Kidney (tissue), 14 donors: ENCODE measurements around the gene FRMD6. TPM values are rescaled to one million over a fixed set of nuclear protein-coding genes. Genes with fewer than 3 reads are reported as not detected.

ENCODE experiments used
- DNase-seq, 5 donors: peaks; one replicate each; pipeline ENCODE4 v3.0.0-alpha.2; 2013 to 2020
- FAIRE-seq: peaks from 2 replicates; lab custom pipeline; 2012; peaks lifted over from hg19 to GRCh38; lab: Jason Lieb, UNC
- H3K27ac ChIP-seq, 2 donors: one replicate each; pipeline ENCODE4 v1.7.0; 2013; ENCODE audit warnings: low read depth in 2 of 2, low read length in 2 of 2, inconsistent platforms in 1 of 2
- H3K27me3 ChIP-seq: one replicate; pipeline ENCODE4 v1.7.1; 2013; ENCODE audit warnings: low read length, inconsistent platforms; ENCODE audit not compliant: control insufficient read depth, insufficient read depth
- H3K36me3 ChIP-seq, 3 donors: one replicate each; pipeline versions ENCODE4 v1.7.0 to v1.7.1; 2013; ENCODE audit warnings: low read length in 3 of 3, control low read depth in 1 of 3, inconsistent platforms in 1 of 3; ENCODE audit not compliant: insufficient read depth in 3 of 3, control insufficient read depth in 2 of 3
- H3K4me1 ChIP-seq, 3 donors: one replicate each; pipeline versions ENCODE4 v1.7.0 to v1.7.1; 2013; ENCODE audit warnings: low read length in 3 of 3, inconsistent platforms in 1 of 3, low read depth in 1 of 3; ENCODE audit not compliant: control insufficient read depth in 2 of 3, insufficient read depth in 2 of 3
- H3K4me3 ChIP-seq, 3 donors: one replicate each; pipeline versions ENCODE4 v1.7.0 to v1.8.1; 2013; ENCODE audit warnings: low read length in 3 of 3, control low read depth in 1 of 3, inconsistent platforms in 1 of 3
- H3K9ac ChIP-seq, 3 donors: one replicate each; pipeline versions ENCODE4 v1.7.0 to v1.7.1; 2013; ENCODE audit warnings: low read length in 3 of 3, control low read depth in 1 of 3, inconsistent platforms in 1 of 3
- H3K9me3 ChIP-seq, 3 donors: one replicate each; pipeline versions ENCODE4 v1.7.0 to v1.7.1; 2013; ENCODE audit warnings: low read length in 3 of 3, control low read depth in 1 of 3, inconsistent platforms in 1 of 3; ENCODE audit not compliant: control insufficient read depth in 2 of 3, insufficient read depth in 1 of 3
- intact Hi-C: fragments of 100-400 bp; cut with DNase I; formaldehyde crosslinking; loops from one replicate; pipeline ENCODE4 v1.11.1; 2022
- polyA plus RNA-seq: library from polyadenylated mRNA; stranded (reverse); fragments of 350-450 nt; fragmentation: Illumina TruSeq; extraction: RNeasy Lipid Tissue Mini Kit (QIAGEN cat#74804); gene quantifications from one replicate; pipeline ENCODE4 v1.2.3, GENCODE V29; 2014; ENCODE audit warnings: low read depth, low replicate concordance; ENCODE audit not compliant: insufficient read depth
- total RNA-seq: library from RNA; stranded (reverse); fragmentation: NEBNext Ultra II Directional; extraction: Animal tissue kit (Norgen Biotek cat#: 25700); gene quantifications from one replicate; pipeline ENCODE4 v1.2.1, GENCODE V29; 2021
- TF ChIP-seq, protein P1 (sequence below): IDR thresholded peaks from 3 replicates; pipeline ENCODE4 v1.5.1; 2012; ENCODE audit warnings: mild to moderate bottlenecking, moderate library complexity, borderline replicate concordance; ENCODE audit not compliant: insufficient read depth; ENCODE audit errors: extremely low read depth
- donor health status: control.
- donor health status: control.
- donor health status: control.
- donor health status: control.
- donor health status: control.
- donor health status: DM: yes; HTN: yes; CAD: no.
- donor health status: Normal renal cell carcinoma (clear cell type).

FRMD6 gene
- total and polyA plus RNA-seq, 2 donors from 2014 or later = 2.4 to 16.5 TPM

- Histone ChIP-seq H3K4me1 (no peaks in the 10 kb centered on the region), H3K9me3 (no peaks in the 10 kb centered on the region), H3K27me3 (no peaks in the 10 kb centered on the region), H3K4me3 (no peak overlapping the region), H3K36me3 (no peaks in the 10 kb centered on the region), H3K27ac (no peak overlapping the region), H3K9ac (no peak overlapping the region)
- FAIRE-seq (no peak), DNase-seq (no peak)
- intact Hi-C loops = no loop called here
- TF ChIP-seq, protein P1, sequence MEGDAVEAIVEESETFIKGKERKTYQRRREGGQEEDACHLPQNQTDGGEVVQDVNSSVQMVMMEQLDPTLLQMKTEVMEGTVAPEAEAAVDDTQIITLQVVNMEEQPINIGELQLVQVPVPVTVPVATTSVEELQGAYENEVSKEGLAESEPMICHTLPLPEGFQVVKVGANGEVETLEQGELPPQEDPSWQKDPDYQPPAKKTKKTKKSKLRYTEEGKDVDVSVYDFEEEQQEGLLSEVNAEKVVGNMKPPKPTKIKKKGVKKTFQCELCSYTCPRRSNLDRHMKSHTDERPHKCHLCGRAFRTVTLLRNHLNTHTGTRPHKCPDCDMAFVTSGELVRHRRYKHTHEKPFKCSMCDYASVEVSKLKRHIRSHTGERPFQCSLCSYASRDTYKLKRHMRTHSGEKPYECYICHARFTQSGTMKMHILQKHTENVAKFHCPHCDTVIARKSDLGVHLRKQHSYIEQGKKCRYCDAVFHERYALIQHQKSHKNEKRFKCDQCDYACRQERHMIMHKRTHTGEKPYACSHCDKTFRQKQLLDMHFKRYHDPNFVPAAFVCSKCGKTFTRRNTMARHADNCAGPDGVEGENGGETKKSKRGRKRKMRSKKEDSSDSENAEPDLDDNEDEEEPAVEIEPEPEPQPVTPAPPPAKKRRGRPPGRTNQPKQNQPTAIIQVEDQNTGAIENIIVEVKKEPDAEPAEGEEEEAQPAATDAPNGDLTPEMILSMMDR = no peak
These were observed 42.3 kb upstream of the FRMD6 start for GRCh38 chr14:51609251-51609954.

GRCh38 chr14:51609955-51610283, 41.8 kb upstream of the FRMD6 start:
- Histone ChIP-seq H3K4me1 (no peaks in the 10 kb centered on the region), H3K36me3 (no peaks in the 10 kb centered on the region), H3K9ac (no peak overlapping the region), H3K27me3 (no peaks in the 10 kb centered on the region), H3K4me3 (no peak overlapping the region), H3K27ac (no peak overlapping the region), H3K9me3 (no peaks in the 10 kb centered on the region)
- intact Hi-C loops = no loop called here
- FAIRE-seq (no peak), DNase-seq (no peak)
- TF ChIP-seq, protein P1 = no peak

DNA sequence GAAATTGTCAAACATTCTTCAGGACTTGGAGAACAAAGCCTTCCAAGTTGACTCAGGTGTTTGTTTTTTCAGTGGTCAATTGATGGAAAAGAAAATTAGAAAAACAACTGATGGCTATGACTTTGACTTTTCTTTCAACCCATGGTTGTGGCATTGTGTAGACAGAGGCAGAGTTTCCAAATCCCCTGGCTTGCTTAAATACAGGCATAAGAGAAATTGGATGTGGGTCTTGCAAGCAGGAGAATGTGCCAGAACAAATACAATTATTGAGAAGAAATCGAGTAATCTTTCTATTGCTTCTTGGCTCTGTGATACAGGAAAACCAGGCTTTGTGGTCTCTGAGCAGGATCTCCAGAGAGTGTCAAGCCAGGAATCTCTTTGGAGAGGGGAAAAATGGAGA, 40.9 kb upstream of the FRMD6 start:
- DNase-seq (no peak), FAIRE-seq (no peak)
- Histone ChIP-seq H3K27ac (no peak overlapping the region), H3K27me3 (no peaks in the 10 kb centered on the region), H3K9me3 (no peaks in the 10 kb centered on the region), H3K9ac (no peak overlapping the region), H3K4me3 (no peak overlapping the region), H3K4me1 (no peaks in the 10 kb centered on the region), H3K36me3 (no peaks in the 10 kb centered on the region)
- TF ChIP-seq, protein P1 = no peak
- intact Hi-C loops = no loop called here

- H3K9me3 ChIP-seq = no peaks in the 10 kb centered on the region
- H3K9ac ChIP-seq = no peak overlapping the region
- no peak overlapping the region for H3K4me3 ChIP-seq
- intact Hi-C loops = no loop called here
- no peaks in the 10 kb centered on the region for H3K27me3 ChIP-seq
- DNase-seq (no peak), FAIRE-seq (no peak)
- H3K36me3 ChIP-seq = no peaks in the 10 kb centered on the region
- no peak overlapping the region for H3K27ac ChIP-seq
- TF ChIP-seq, protein P1 = no peak
- peaks cover 0 to 2% (median 0%) of the 10 kb centered on the region in 3 donors for H3K4me1 ChIP-seq
These were observed 39.3 kb upstream of the FRMD6 start for GRCh38 chr14:51612449-51612848.
